Measurements from ENCODE around the gene SRC.

The SRC gene

DNA sequence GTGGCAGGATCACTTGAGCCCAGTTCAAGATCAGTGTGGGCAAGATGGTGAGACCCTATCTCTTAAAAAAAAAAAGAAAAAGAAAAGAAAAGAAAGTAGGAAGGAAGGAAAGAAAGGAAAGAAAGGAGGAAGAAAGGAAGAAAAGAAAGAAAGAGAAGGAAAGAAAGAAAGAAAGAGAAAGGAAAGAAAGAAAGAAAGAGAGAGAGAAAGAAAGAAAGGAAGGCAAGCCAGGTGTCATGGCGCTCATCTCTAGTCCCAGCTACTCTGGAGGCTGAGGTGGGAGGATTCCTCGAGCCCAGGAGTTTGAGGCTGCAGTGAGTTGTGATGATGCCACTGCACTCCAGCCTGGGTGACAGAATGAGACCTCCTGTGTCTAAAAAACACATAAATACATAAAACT is 11.5 kb upstream of the SRC start:
- no peak overlapping the region for H3K4me3 ChIP-seq (replicated peaks; ENCODE audit: insufficient read depth, low read length)
- H3K27ac ChIP-seq (replicated peaks): no peak overlapping the region
- H3K27me3 ChIP-seq (ENCODE audit: insufficient read depth, poor library complexity, severe bottlenecking): no peaks in the 10 kb centered on the region
- no peak for TF ChIP-seq GABPA (IDR thresholded peaks at IDR 0.05; ENCODE audit: low read depth)
- no peak for TF ChIP-seq POLR2AphosphoS5 (IDR thresholded peaks at IDR 0.05; ENCODE audit: low read depth)
- no peak for TF ChIP-seq SPI1 (IDR thresholded peaks at IDR 0.05; ENCODE audit: borderline replicate concordance, low read depth)
- TF ChIP-seq, protein P1, sequence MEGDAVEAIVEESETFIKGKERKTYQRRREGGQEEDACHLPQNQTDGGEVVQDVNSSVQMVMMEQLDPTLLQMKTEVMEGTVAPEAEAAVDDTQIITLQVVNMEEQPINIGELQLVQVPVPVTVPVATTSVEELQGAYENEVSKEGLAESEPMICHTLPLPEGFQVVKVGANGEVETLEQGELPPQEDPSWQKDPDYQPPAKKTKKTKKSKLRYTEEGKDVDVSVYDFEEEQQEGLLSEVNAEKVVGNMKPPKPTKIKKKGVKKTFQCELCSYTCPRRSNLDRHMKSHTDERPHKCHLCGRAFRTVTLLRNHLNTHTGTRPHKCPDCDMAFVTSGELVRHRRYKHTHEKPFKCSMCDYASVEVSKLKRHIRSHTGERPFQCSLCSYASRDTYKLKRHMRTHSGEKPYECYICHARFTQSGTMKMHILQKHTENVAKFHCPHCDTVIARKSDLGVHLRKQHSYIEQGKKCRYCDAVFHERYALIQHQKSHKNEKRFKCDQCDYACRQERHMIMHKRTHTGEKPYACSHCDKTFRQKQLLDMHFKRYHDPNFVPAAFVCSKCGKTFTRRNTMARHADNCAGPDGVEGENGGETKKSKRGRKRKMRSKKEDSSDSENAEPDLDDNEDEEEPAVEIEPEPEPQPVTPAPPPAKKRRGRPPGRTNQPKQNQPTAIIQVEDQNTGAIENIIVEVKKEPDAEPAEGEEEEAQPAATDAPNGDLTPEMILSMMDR (IDR thresholded peaks at IDR 0.05; ENCODE audit: insufficient read depth, low read length): no peak
- TF ChIP-seq, protein P2, sequence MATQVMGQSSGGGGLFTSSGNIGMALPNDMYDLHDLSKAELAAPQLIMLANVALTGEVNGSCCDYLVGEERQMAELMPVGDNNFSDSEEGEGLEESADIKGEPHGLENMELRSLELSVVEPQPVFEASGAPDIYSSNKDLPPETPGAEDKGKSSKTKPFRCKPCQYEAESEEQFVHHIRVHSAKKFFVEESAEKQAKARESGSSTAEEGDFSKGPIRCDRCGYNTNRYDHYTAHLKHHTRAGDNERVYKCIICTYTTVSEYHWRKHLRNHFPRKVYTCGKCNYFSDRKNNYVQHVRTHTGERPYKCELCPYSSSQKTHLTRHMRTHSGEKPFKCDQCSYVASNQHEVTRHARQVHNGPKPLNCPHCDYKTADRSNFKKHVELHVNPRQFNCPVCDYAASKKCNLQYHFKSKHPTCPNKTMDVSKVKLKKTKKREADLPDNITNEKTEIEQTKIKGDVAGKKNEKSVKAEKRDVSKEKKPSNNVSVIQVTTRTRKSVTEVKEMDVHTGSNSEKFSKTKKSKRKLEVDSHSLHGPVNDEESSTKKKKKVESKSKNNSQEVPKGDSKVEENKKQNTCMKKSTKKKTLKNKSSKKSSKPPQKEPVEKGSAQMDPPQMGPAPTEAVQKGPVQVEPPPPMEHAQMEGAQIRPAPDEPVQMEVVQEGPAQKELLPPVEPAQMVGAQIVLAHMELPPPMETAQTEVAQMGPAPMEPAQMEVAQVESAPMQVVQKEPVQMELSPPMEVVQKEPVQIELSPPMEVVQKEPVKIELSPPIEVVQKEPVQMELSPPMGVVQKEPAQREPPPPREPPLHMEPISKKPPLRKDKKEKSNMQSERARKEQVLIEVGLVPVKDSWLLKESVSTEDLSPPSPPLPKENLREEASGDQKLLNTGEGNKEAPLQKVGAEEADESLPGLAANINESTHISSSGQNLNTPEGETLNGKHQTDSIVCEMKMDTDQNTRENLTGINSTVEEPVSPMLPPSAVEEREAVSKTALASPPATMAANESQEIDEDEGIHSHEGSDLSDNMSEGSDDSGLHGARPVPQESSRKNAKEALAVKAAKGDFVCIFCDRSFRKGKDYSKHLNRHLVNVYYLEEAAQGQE (IDR thresholded peaks at IDR 0.05; ENCODE audit: insufficient replicate concordance, low read depth): no peak
- DNase-seq (ENCODE audit: low read depth in 1 of 2, low spot score in 1 of 2): no peak

DNA sequence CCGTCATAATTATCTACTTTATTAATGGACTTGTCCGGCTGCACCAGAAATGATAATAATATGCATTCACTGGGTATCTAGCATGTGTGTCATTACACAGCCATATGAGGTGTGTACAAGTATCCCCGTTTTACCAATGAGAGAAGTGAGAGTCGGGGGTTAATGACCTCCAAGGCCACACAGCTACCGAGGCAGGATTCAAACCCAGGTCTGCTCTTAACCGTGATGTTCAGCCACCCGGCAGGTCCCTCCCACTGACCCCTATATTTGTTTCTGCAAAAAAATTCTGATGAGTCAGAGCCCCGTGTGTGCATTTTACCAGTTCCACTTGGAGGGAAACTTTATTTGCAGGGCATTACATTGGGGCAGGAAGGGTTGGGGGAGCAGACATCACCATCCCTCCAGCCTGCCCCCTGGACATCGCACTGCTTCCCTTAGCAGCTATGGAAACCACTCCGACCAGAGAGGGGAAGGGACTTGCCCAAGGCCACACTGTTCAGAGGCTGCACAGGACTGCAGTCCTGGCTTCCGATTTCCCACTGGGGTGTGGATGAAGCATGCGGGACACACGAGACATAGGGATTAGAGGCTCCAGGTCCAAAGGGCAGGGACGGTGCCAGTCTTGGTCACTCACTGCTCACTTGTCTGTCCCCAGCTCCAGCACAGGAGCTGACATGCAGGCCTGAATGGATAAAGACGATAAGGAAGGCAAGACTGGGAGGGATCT is 10.1 kb upstream of the SRC start:
- no peak overlapping the region for H3K4me3 ChIP-seq (replicated peaks; ENCODE audit: insufficient read depth, low read length)
- H3K27me3 ChIP-seq (ENCODE audit: insufficient read depth, poor library complexity, severe bottlenecking): no peaks in the 10 kb centered on the region
- TF ChIP-seq SPI1 (IDR thresholded peaks at IDR 0.05; ENCODE audit: borderline replicate concordance, low read depth) (no peak), GABPA (IDR thresholded peaks at IDR 0.05; ENCODE audit: low read depth) (no peak), POLR2AphosphoS5 (IDR thresholded peaks at IDR 0.05; ENCODE audit: low read depth) (no peak)
- TF ChIP-seq, protein P2 (IDR thresholded peaks at IDR 0.05; ENCODE audit: insufficient replicate concordance, low read depth): no peak
- TF ChIP-seq, protein P1 (IDR thresholded peaks at IDR 0.05; ENCODE audit: insufficient read depth, low read length): no peak
- no peak for DNase-seq (ENCODE audit: low read depth in 1 of 2, low spot score in 1 of 2)
- H3K27ac ChIP-seq (replicated peaks): no peak overlapping the region

DNA sequence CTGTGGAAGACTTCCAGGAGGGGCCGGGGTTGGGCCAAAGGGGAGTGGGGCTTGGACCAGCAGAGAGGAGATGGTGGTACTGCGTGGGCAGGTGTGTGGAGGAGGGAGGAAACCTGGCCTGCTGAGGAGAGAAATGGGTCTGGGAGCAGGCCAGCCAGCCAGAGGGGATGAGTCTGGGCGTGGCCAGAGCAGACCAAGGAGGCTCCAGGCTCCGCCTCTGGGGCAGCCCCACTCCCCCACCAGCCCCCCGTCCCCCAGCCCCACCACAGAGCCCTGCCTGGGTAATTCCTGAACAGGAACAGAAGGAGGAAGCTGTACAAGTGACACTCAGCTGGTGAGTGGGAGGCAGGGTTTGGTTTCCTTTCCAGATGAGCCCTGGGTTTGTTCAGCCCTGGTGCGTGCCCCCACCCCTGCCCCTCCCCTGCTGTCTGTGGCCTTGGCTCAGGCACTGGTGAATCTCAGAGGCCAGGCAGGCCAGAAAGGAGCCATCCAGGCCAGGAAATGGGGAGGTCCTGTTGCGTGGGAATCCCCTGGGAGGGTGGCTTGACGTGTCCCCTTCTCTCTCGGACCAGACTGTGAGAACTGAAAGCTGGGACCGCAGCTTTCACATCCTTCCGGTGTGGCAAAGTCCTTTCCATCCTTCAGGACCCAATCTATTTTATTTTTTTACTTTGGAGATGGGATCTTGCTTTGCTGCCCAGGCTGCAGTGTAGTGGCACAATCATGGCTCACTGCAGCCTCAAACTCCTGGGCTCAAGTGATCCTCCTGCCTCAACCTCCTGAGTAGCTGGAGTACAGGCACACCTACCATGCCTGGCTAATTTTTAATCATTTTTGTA is 9.4 kb upstream of the SRC start:
- TF ChIP-seq, protein P2 (IDR thresholded peaks at IDR 0.05; ENCODE audit: insufficient replicate concordance, low read depth): no peak
- peak; percentile 51; the same call in 1 of the 2 replicates for TF ChIP-seq SPI1 (IDR thresholded peaks at IDR 0.05; ENCODE audit: borderline replicate concordance, low read depth)
- TF ChIP-seq POLR2AphosphoS5 (IDR thresholded peaks at IDR 0.05; ENCODE audit: low read depth): peak; percentile 87
- TF ChIP-seq GABPA (IDR thresholded peaks at IDR 0.05; ENCODE audit: low read depth): no peak
- TF ChIP-seq, protein P1 (IDR thresholded peaks at IDR 0.05; ENCODE audit: insufficient read depth, low read length): no peak
- H3K27me3 ChIP-seq (ENCODE audit: insufficient read depth, poor library complexity, severe bottlenecking): no peaks in the 10 kb centered on the region
- 0 out of 2 replicates have a peak overlapping the region, but pooled peaks have one; percentile 16 for H3K27ac ChIP-seq (replicated peaks)
- H3K4me3 ChIP-seq (replicated peaks; ENCODE audit: insufficient read depth, low read length): no peak overlapping the region
- peak; percentile 64 to 91 for DNase-seq (ENCODE audit: low read depth in 1 of 2, low spot score in 1 of 2)

All from HL-60 (cell line).